GM12878 (cell line): ENCODE data around the gene SYPL1. TPM values are rescaled to one million over a fixed set of nuclear protein-coding genes. Genes with fewer than 3 reads are reported as not detected.

Experiments
- ATAC-seq: fragments of 200-7000 bp; cut with Tn5 transposase; 3 replicates; pipeline ENCODE4 v1.9.1; 2020; ENCODE audit warnings: mild to moderate bottlenecking, moderate library complexity
- BruUV-seq: library from RNA; stranded (reverse); fragments of 400-500 nt; replicated peaks from 2 replicates; lab custom pipeline; 2021; lab: Mats Ljungman, UMichigan
- CTCF ChIA-PET: fragments of 300-600 bp; sonication (Branson Sonifier 250); formaldehyde crosslinking; extraction: SDS; loops from one replicate; lab custom pipeline; 2021; ENCODE audit warnings: inconsistent platforms; lab: Yijun Ruan, JAX
- POLR2A ChIA-PET: fragments of 350-600 bp; formaldehyde crosslinking; extraction: SDS; loops from one replicate; lab custom pipeline; 2021; ENCODE audit warnings: inconsistent platforms; lab: Charles Lee
- RAD21 ChIA-PET: fragments of 300-600 bp; sonication (Branson Sonifier 250); formaldehyde crosslinking; loops from one replicate; lab custom pipeline; 2023; ENCODE audit warnings: antibody characterized with exemption; ENCODE audit not compliant: unreplicated experiment; lab: Charles Lee
- SMC1A ChIA-PET: fragments of 300-600 bp; sonication (Branson Sonifier 250); formaldehyde crosslinking; loops from one replicate; lab custom pipeline; 2023; ENCODE audit not compliant: unreplicated experiment, uncharacterized antibody; lab: Charles Lee
- DNase-seq: peaks from one replicate; pipeline ENCODE4 v3.0.0-alpha.2; 2011; ENCODE audit warnings: low read depth, low spot score
- FAIRE-seq: peaks from 3 replicates; lab custom pipeline; 2011; peaks lifted over from hg19 to GRCh38; lab: Jason Lieb, UNC
- H2AFZ ChIP-seq: 2 replicates; pipeline ENCODE4 v1.6.0; 2011; ENCODE audit warnings: low read depth, low read length, control low read depth; ENCODE audit not compliant: control insufficient read depth
- H3K27ac ChIP-seq: 2 replicates; pipeline ENCODE4 v1.5.1; 2011; ENCODE audit warnings: control low read depth; ENCODE audit not compliant: control insufficient read depth, insufficient read depth
- H3K27me3 ChIP-seq, 2 experiments: replicated peaks in 1 of 2; 2 replicates each; pipeline versions ENCODE4 v1.6.0 to v1.6.1; 2011; ENCODE audit warnings: low read length in 1 of 2; ENCODE audit not compliant: control insufficient read depth in 2 of 2, insufficient read depth in 2 of 2
- H3K36me3 ChIP-seq, 2 experiments: 2 replicates each; pipeline ENCODE4 v1.5.1; 2011; ENCODE audit warnings: low read length in 1 of 2; ENCODE audit not compliant: control insufficient read depth in 2 of 2, insufficient read depth in 2 of 2
- H3K4me1 ChIP-seq: 2 replicates; pipeline ENCODE4 v1.6.1; 2011; ENCODE audit warnings: mild to moderate bottlenecking, low read length, moderate library complexity, mixed read lengths; ENCODE audit not compliant: control insufficient read depth, insufficient read depth
- H3K4me2 ChIP-seq: 2 replicates; pipeline ENCODE4 v1.6.0; 2011; ENCODE audit warnings: control low read depth; ENCODE audit not compliant: control insufficient read depth, insufficient read depth
- H3K4me3 ChIP-seq: fragments of 200-600 bp; sonication (generic); 2 replicates; pipeline ENCODE4 v1.5.1; 2016
- H3K79me2 ChIP-seq: 2 replicates; pipeline ENCODE4 v1.6.0; 2011; ENCODE audit warnings: low read length; ENCODE audit not compliant: control insufficient read depth, insufficient read depth
- H3K9ac ChIP-seq: 2 replicates; pipeline ENCODE4 v1.8.0; 2011; ENCODE audit warnings: low read length, control low read depth, mixed read lengths; ENCODE audit not compliant: control insufficient read depth, insufficient read depth
- H3K9me3 ChIP-seq: replicated peaks from 3 replicates; pipeline ENCODE4 v1.5.1; 2011; ENCODE audit warnings: mild to moderate bottlenecking, low read length; ENCODE audit not compliant: control insufficient read depth, insufficient read depth
- H4K20me1 ChIP-seq: 2 replicates; pipeline ENCODE4 v1.6.0; 2011; ENCODE audit not compliant: control insufficient read depth, insufficient read depth
- CBX3 ChIP-seq: fragments of 200-600 bp; sonication (generic); IDR thresholded peaks from 2 replicates; pipeline ENCODE4 v1.6.1; 2016; ENCODE audit warnings: low read depth, borderline replicate concordance
- CBX5 ChIP-seq: sonication (generic); IDR thresholded peaks from 2 replicates; pipeline ENCODE4 v1.6.1; 2016; ENCODE audit warnings: low read depth, moderate library complexity, mild to moderate bottlenecking, inconsistent platforms
- CREB1 ChIP-seq: IDR thresholded peaks from 2 replicates; pipeline ENCODE4 v1.6.1; 2012; ENCODE audit warnings: low read depth, mild to moderate bottlenecking, inconsistent platforms
- CTCF ChIP-seq, 3 experiments: IDR thresholded peaks in 2 of 3; conservative IDR thresholded peaks in 1 of 3; 2 replicates each; pipeline ENCODE4 v1.5.1; 2011; ENCODE audit warnings: low read depth in 3 of 3, low read length in 3 of 3, mild to moderate bottlenecking in 3 of 3, control low read depth in 2 of 3, moderate library complexity in 2 of 3, inconsistent platforms in 1 of 3, mixed read lengths in 1 of 3; ENCODE audit not compliant: control insufficient read depth in 2 of 3, insufficient read depth in 1 of 3; ENCODE audit errors: extremely low read depth in 1 of 3
- EED ChIP-seq: sonication (generic); IDR thresholded peaks from 2 replicates; pipeline ENCODE4 v1.6.1; 2016; ENCODE audit warnings: antibody characterized with exemption, low read depth
- IKZF1 ChIP-seq: fragments of 450-650 bp; conservative IDR thresholded peaks from 2 replicates; pipeline ENCODE4 v1.6.1; 2017; ENCODE audit warnings: antibody characterized with exemption, mild to moderate bottlenecking
- MTA2 ChIP-seq: fragments of 450-650 bp; IDR thresholded peaks from 2 replicates; pipeline ENCODE4 v1.6.1; 2016; ENCODE audit warnings: low read depth, mild to moderate bottlenecking, moderate library complexity
- MYB ChIP-seq: fragments of 150-350 bp; IDR thresholded peaks from 2 replicates; pipeline ENCODE4 v1.6.1; 2014; ENCODE audit warnings: mild to moderate bottlenecking, low read depth, low read length, borderline replicate concordance
- NFIC ChIP-seq: IDR thresholded peaks from 2 replicates; pipeline ENCODE4 v1.6.1; 2012; ENCODE audit warnings: low read depth, mild to moderate bottlenecking, inconsistent platforms, low read length, moderate library complexity
- NKRF ChIP-seq: fragments of 450-650 bp; conservative IDR thresholded peaks from 2 replicates; pipeline ENCODE4 v1.6.1; 2017; ENCODE audit warnings: mild to moderate bottlenecking, moderate library complexity
- PML ChIP-seq: IDR thresholded peaks from 2 replicates; pipeline ENCODE4 v1.6.1; 2012; ENCODE audit warnings: low read length, inconsistent platforms
- POLR2AphosphoS5 ChIP-seq: IDR thresholded peaks from 2 replicates; pipeline ENCODE4 v1.6.1; 2011; ENCODE audit warnings: mild to moderate bottlenecking, low read length, inconsistent platforms
- SIX5 ChIP-seq: IDR thresholded peaks from 2 replicates; pipeline ENCODE4 v1.6.1; 2011; ENCODE audit warnings: mild to moderate bottlenecking, low read depth, low read length, moderate library complexity; ENCODE audit not compliant: severe bottlenecking
- SREBF2 ChIP-seq: IDR thresholded peaks from 2 replicates; pipeline ENCODE4 v1.6.1; 2012; ENCODE audit warnings: mild to moderate bottlenecking, low read length
- STAT1 ChIP-seq: fragments of 450-650 bp; conservative IDR thresholded peaks from 2 replicates; pipeline ENCODE4 v1.6.1; 2014; ENCODE audit warnings: antibody characterized with exemption, mild to moderate bottlenecking
- TARDBP ChIP-seq: IDR thresholded peaks from 2 replicates; pipeline ENCODE4 v1.6.1; 2016; ENCODE audit warnings: borderline replicate concordance
- TCF12 ChIP-seq: IDR thresholded peaks from 2 replicates; pipeline ENCODE4 v1.6.1; 2011; ENCODE audit warnings: low read depth, mild to moderate bottlenecking, low read length
- WGBS: methylation state at CpG from one replicate; pipeline ENCODE4 v1.1.6; 2016; ENCODE audit warnings: low lambda C conversion rate; ENCODE audit not compliant: insufficient replicate concordance, insufficient coverage; ENCODE audit errors: missing lambda C conversion rate; 5-methylcytosine and 5-hydroxymethylcytosine counted together
- in situ Hi-C: fragments of 300-500 bp; cut with MboI; formaldehyde crosslinking; loops from 9 replicates; pipeline ENCODE4 v1.14.3; 2018; ENCODE audit warnings: mixed read lengths
- intact Hi-C: fragments of 100-400 bp; cut with micrococcal nuclease; formaldehyde crosslinking; loops from one replicate; pipeline ENCODE4 v1.14.2; 2022; ENCODE audit not compliant: unreplicated experiment
- polyA plus RNA-seq, 11 experiments: library from polyadenylated mRNA; depleted of rRNA in 4 of 11; unstranded in 6 of 11; stranded (reverse) in 5 of 11; fragments of >200 nt; fragmentation: Nextera tagmentation in 4 of 11; fragmentation: Illumina TruSeq in 1 of 11; extraction: Ambion mirVana in 4 of 11; extraction: Trizol in 1 of 11; gene quantifications; 1 replicate in 1 of 11; 2 replicates in 10 of 11; pipeline versions ENCODE4 v1.2.1 to v1.2.3, GENCODE V29; 2011 to 2016; ENCODE audit warnings: inconsistent platforms in 2 of 11, missing spikeins in 2 of 11, low read depth in 1 of 11
- total RNA-seq, 4 experiments: library from RNA; depleted of rRNA in 3 of 4; stranded (reverse); fragments of >200 nt in 3 of 4; fragmentation: Illumina TruSeq in 1 of 4; extraction: Trizol in 1 of 4; gene quantifications; 2 replicates each; pipeline versions ENCODE4 v1.2.1 to v1.2.3, GENCODE V29; 2013 to 2021

The SYPL1 gene
- total and polyA plus RNA-seq, 10 of the 15 experiments (the other 5 are each of a cell fraction or from before 2014, with no cell fraction given) = 34.5 to 177 (median 87.3) TPM

DNA sequence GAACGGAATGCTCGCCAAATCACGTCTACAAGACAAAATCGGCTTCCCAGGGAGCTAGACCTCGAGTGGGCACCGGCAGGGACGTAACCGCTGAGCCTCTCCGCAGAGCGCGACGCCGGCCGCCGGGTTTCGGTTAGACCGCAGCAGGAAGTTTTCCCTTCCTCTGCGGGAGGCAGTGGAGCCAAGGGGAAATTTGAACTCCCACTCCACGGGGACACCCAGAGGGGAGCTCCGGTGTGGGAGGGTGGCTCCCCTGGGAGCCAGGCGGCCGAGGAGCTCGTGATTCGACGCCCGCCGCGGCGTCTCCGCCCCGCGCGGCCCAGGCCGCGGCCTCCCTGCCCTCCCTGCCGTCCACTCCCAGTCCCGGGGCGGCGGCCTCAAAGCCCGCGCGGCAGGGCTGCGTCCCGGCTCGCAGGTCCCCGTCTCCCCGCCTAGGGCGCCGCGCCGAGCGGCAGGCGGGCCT, 426 bp downstream of the SYPL1 start:
- DNase-seq (no peak), ATAC-seq (peak; percentile 62), FAIRE-seq (no peak)
- H3K9ac ChIP-seq = peak overlapping the region; percentile 88
- H3K27ac ChIP-seq = peak overlapping the region; percentile 94
- no peaks in the 10 kb centered on the region for H3K27me3 ChIP-seq
- ChIA-PET POLR2A (interaction anchor here (0.7 to 6.2 kb wide), 15 partner anchors 8 to 580 kb away, joined by 3 to 56 read pairs (median 4); no protein-coding TSS in a partner anchor), CTCF (interaction anchor here (0.6 to 7.8 kb wide), 6 partner anchors 8 to 580 kb away, joined by 3 to 45 read pairs (median 10); partner anchors contain the start of gene RINT1), RAD21 (interaction anchor here (0.6 to 7.6 kb wide), 13 partner anchors 9 to 843 kb away, joined by 3 to 60 read pairs (median 4); partner anchors contain the start of gene NAMPT), SMC1A (interaction anchor here (0.7 to 7.2 kb wide), 13 partner anchors 9 to 346 kb away, joined by 3 to 70 read pairs (median 3); no protein-coding TSS in a partner anchor)
- H3K79me2 ChIP-seq = peaks cover 58% of the 10 kb centered on the region
- peaks cover 19% of the 10 kb centered on the region for H3K4me1 ChIP-seq
- H2AFZ ChIP-seq = peak overlapping the region; percentile 78
- in situ Hi-C loops (no loop called here), intact Hi-C loops (loop anchor here (1.0 to 2.0 kb wide), 3 partner anchors 40 to 54 kb away; no protein-coding TSS in a partner anchor)
- BruUV-seq = no TSS peak
- H3K9me3 ChIP-seq = no peaks in the 10 kb centered on the region
- peak overlapping the region; percentile 83 for H3K4me3 ChIP-seq
- no peaks in the 10 kb centered on the region for H4K20me1 ChIP-seq
- peak overlapping the region; percentile 85 for H3K4me2 ChIP-seq
- peaks cover 0 to 5% of the 10 kb centered on the region in 2 experiments; a peak in 1 of 4 replicates for H3K36me3 ChIP-seq
- 1% methylated on average over 51 of the region's 53 CpGs for WGBS
- no peak for TF ChIP-seq POLR2AphosphoS5
- peak; percentile 100 for TF ChIP-seq IKZF1
- TF ChIP-seq TCF12 = 0 out of 2 replicates have a peak, but pooled peaks have one; percentile 43
- 0 out of 2 replicates have a peak, but pooled peaks have one; percentile 52 for TF ChIP-seq CREB1
- TF ChIP-seq MYB = no peak
- no peak for TF ChIP-seq CTCF (IDR thresholded peaks at IDR 0.05 in 2 of 3, conservative IDR thresholded peaks at IDR 0.05 in 1 of 3; ENCODE audit: control insufficient read depth in 2 of 3, extremely low read depth in 1 of 3, insufficient read depth in 1 of 3, low read depth in 3 of 3, low read length in 3 of 3)
- no peak for TF ChIP-seq CBX3
- TF ChIP-seq SREBF2 = no peak
- TF ChIP-seq NKRF = peak; percentile 87
- 0 out of 2 replicates have a peak, but pooled peaks have one; percentile 53 for TF ChIP-seq PML
- TF ChIP-seq CBX5 = 0 out of 2 replicates have a peak, but pooled peaks have one; percentile 52
- peak; percentile 99 for TF ChIP-seq EED
- peak; percentile 73 for TF ChIP-seq MTA2
- TF ChIP-seq TARDBP = no peak
- peak; percentile 64; the same call in 1 of the 2 replicates for TF ChIP-seq STAT1
- TF ChIP-seq NFIC = peak; percentile 74
- no peak for TF ChIP-seq SIX5
